H9 (cell line): ENCODE data around the gene GCSH. TPM values are rescaled to one million over a fixed set of nuclear protein-coding genes. Genes with fewer than 3 reads are reported as not detected.

ENCODE experiments used
- DNase-seq: peaks from one replicate; pipeline ENCODE4 v3.0.0-alpha.2; 2017
- H2AFZ ChIP-seq: one replicate; pipeline ENCODE4 v1.6.1; 2013; ENCODE audit warnings: mild to moderate bottlenecking, low read length, control low read depth, moderate library complexity
- H2AK5ac ChIP-seq: 2 replicates; pipeline ENCODE4 v1.6.1; 2013; ENCODE audit warnings: low read length, control low read depth, mixed read lengths; ENCODE audit not compliant: insufficient read length
- H2BK120ac ChIP-seq: one replicate; pipeline ENCODE4 v1.6.1; 2013; ENCODE audit warnings: low read depth, mild to moderate bottlenecking, low read length, control low read depth, inconsistent platforms; ENCODE audit not compliant: poor library complexity, severe bottlenecking
- H2BK12ac ChIP-seq: 2 replicates; pipeline ENCODE4 v1.6.1; 2013; ENCODE audit warnings: low read length, control low read depth, mixed read lengths, low read depth; ENCODE audit not compliant: insufficient read length
- H2BK15ac ChIP-seq: 2 replicates; pipeline ENCODE4 v1.6.1; 2013; ENCODE audit warnings: low read depth, low read length, control low read depth
- H2BK20ac ChIP-seq: one replicate; pipeline ENCODE4 v1.6.1; 2013; ENCODE audit warnings: low read depth, mild to moderate bottlenecking, low read length, control low read depth, inconsistent platforms; ENCODE audit not compliant: poor library complexity, severe bottlenecking
- H2BK5ac ChIP-seq: 2 replicates; pipeline ENCODE4 v1.6.1; 2013; ENCODE audit warnings: low read length, control low read depth, mixed read lengths; ENCODE audit not compliant: insufficient read length
- H3K14ac ChIP-seq: 2 replicates; pipeline ENCODE4 v1.6.1; 2013; ENCODE audit warnings: low read length, control low read depth; ENCODE audit not compliant: insufficient read depth
- H3K18ac ChIP-seq: 2 replicates; pipeline ENCODE4 v1.6.1; 2013; ENCODE audit warnings: low read depth, mild to moderate bottlenecking, mixed read lengths, low read length, control low read depth; ENCODE audit not compliant: insufficient read length
- H3K23ac ChIP-seq: 2 replicates; pipeline ENCODE4 v1.6.1; 2013; ENCODE audit warnings: low read length, control low read depth, mixed read lengths, low read depth; ENCODE audit not compliant: insufficient read length
- H3K23me2 ChIP-seq: 2 replicates; pipeline ENCODE4 v1.6.1; 2013; ENCODE audit warnings: low read depth, mild to moderate bottlenecking, mixed read lengths, low read length, control low read depth; ENCODE audit not compliant: insufficient read length, poor library complexity, severe bottlenecking
- H3K27ac ChIP-seq: 2 replicates; pipeline ENCODE4 v1.5.1; 2013; ENCODE audit warnings: low read length, control low read depth, mixed read lengths, low read depth; ENCODE audit not compliant: insufficient read length
- H3K27me3 ChIP-seq: 2 replicates; pipeline ENCODE4 v1.6.1; 2013; ENCODE audit warnings: low read length, control low read depth, inconsistent platforms; ENCODE audit not compliant: insufficient read depth
- H3K4ac ChIP-seq: 2 replicates; pipeline ENCODE4 v1.6.1; 2013; ENCODE audit warnings: low read depth, mild to moderate bottlenecking, control low read depth, inconsistent platforms, low read length, moderate library complexity
- H3K4me1 ChIP-seq: 2 replicates; pipeline ENCODE4 v1.6.1; 2013; ENCODE audit warnings: low read length, control low read depth, inconsistent platforms; ENCODE audit not compliant: insufficient read depth
- H3K4me2 ChIP-seq: 2 replicates; pipeline ENCODE4 v1.6.1; 2013; ENCODE audit warnings: low read length, control low read depth, mixed read lengths; ENCODE audit not compliant: insufficient read length, insufficient read depth
- H3K56ac ChIP-seq: 2 replicates; pipeline ENCODE4 v1.6.1; 2013; ENCODE audit warnings: low read depth, mild to moderate bottlenecking, mixed read lengths, low read length, control low read depth; ENCODE audit not compliant: insufficient read length
- H3K79me1 ChIP-seq: 2 replicates; pipeline ENCODE4 v1.6.1; 2013; ENCODE audit warnings: low read depth, mild to moderate bottlenecking, moderate library complexity, low read length, control low read depth, inconsistent platforms; ENCODE audit not compliant: insufficient read depth, poor library complexity, severe bottlenecking
- H3K79me2 ChIP-seq: 2 replicates; pipeline ENCODE4 v1.6.1; 2013; ENCODE audit warnings: low read length, control low read depth, inconsistent platforms; ENCODE audit not compliant: insufficient read depth
- H3K9ac ChIP-seq: 2 replicates; pipeline ENCODE4 v1.6.1; 2013; ENCODE audit warnings: low read length, control low read depth, mixed read lengths; ENCODE audit not compliant: insufficient read length; ENCODE audit errors: extremely low read depth
- H3K9me3 ChIP-seq: one replicate; pipeline ENCODE4 v1.6.1; 2013; ENCODE audit warnings: low read depth, low read length, inconsistent platforms; ENCODE audit not compliant: control insufficient read depth
- H3T11ph ChIP-seq: one replicate; pipeline ENCODE4 v1.6.1; 2013; ENCODE audit warnings: mild to moderate bottlenecking, low read length, control low read depth, inconsistent platforms
- H4K20me1 ChIP-seq: one replicate; pipeline ENCODE4 v1.6.1; 2013; ENCODE audit not compliant: control insufficient read depth, insufficient read length, insufficient read depth
- H4K5ac ChIP-seq: 2 replicates; pipeline ENCODE4 v1.6.1; 2013; ENCODE audit warnings: low read depth, mild to moderate bottlenecking, mixed read lengths, low read length, control low read depth; ENCODE audit not compliant: insufficient read length
- H4K8ac ChIP-seq: replicated peaks from 2 replicates; pipeline ENCODE4 v1.6.1; 2013; ENCODE audit warnings: low read length, control low read depth, mixed read lengths, low read depth; ENCODE audit not compliant: insufficient read length
- H4K91ac ChIP-seq: 2 replicates; pipeline ENCODE4 v1.6.1; 2013; ENCODE audit warnings: low read depth, mild to moderate bottlenecking, moderate library complexity, mixed read lengths, low read length, control low read depth; ENCODE audit not compliant: insufficient read length
- H3K27ac Mint-ChIP-seq, 3 experiments: 2 replicates in 2 of 3; 3 replicates in 1 of 3; pipeline ENCODE4 v1.8.0; 2020 to 2021; ENCODE audit warnings: mixed read lengths in 3 of 3, mild to moderate bottlenecking in 1 of 3, moderate library complexity in 1 of 3
- H3K27me3 Mint-ChIP-seq: 2 replicates; pipeline ENCODE4 v1.8.0; 2021; ENCODE audit warnings: low read depth, mild to moderate bottlenecking, moderate library complexity, mixed read lengths
- H3K36me3 Mint-ChIP-seq, 3 experiments: 2 replicates in 2 of 3; 3 replicates in 1 of 3; pipeline ENCODE4 v1.8.0; 2020 to 2021; ENCODE audit warnings: low read depth in 3 of 3, mixed read lengths in 3 of 3; ENCODE audit not compliant: insufficient read depth in 1 of 3
- H3K4me1 Mint-ChIP-seq, 2 experiments: 2 replicates each; pipeline ENCODE4 v1.8.0; 2020; ENCODE audit warnings: mixed read lengths in 2 of 2
- H3K4me3 Mint-ChIP-seq, 2 experiments: 2 replicates in 1 of 2; 3 replicates in 1 of 2; pipeline ENCODE4 v1.8.0; 2020 to 2021; ENCODE audit warnings: mild to moderate bottlenecking in 2 of 2, mixed read lengths in 2 of 2, moderate library complexity in 1 of 2
- H3K9me3 Mint-ChIP-seq, 2 experiments: 2 replicates in 1 of 2; 3 replicates in 1 of 2; pipeline ENCODE4 v1.8.0; 2020; ENCODE audit warnings: mild to moderate bottlenecking in 2 of 2, mixed read lengths in 2 of 2, moderate library complexity in 1 of 2
- WGBS: extraction: QIAGEN DNeasy Blood & Tissue Kit; methylation state at CpG from one replicate; pipeline ENCODE4 v1.1.7; 2013; ENCODE audit warnings: missing lambda C conversion rate, low lambda C conversion rate, mixed read lengths; ENCODE audit not compliant: insufficient read length; ENCODE audit errors: extremely low coverage; 5-methylcytosine and 5-hydroxymethylcytosine counted together
- total RNA-seq: library from RNA; stranded (reverse); gene quantifications from 2 replicates; pipeline ENCODE4 v1.2.1, GENCODE V29; 2021
- TF ChIP-seq, protein P1 (sequence below): fragments of 200-600 bp; sonication (generic); conservative IDR thresholded peaks from 3 replicates; pipeline ENCODE4 v1.8.0; 2021; ENCODE audit warnings: antibody characterized with exemption, mild to moderate bottlenecking

Gene GCSH
- total RNA-seq, 1 experiment from 2014 or later: 87.4 TPM

DNA sequence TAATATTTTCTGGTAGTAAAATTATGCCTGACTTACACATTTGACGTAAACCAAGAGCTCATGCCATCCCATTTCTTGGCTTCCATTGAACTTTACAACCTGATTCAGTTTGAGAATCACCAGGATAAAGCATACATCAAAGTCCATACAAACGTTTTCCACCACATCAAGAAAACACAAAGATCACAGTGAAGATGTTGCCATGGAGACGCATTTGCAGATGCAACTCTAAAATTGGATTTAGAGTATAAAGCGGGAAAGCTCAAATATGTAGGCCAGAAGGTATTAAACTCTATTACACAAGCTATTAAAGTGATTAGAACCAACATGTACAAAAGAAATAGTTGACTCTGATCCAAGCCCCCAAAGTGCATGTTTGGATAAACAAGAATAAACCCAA lies 29.5 kb downstream of the GCSH start:
- H2BK20ac ChIP-seq: no peak overlapping the region
- H4K8ac ChIP-seq: no peak overlapping the region
- no peak overlapping the region for H3T11ph ChIP-seq
- no peak overlapping the region for H3K27ac ChIP-seq
- no peak for DNase-seq
- no peak overlapping the region for H3K56ac ChIP-seq
- H3K27me3 Mint-ChIP-seq: no peaks in the 10 kb centered on the region; the same call in 1 of the 2 replicates
- no peaks in the 10 kb centered on the region for H3K79me2 ChIP-seq
- no peak overlapping the region for H3K18ac ChIP-seq
- H3K9me3 Mint-ChIP-seq: no peaks in the 10 kb centered on the region
- no peak overlapping the region for H3K9ac ChIP-seq
- H2BK120ac ChIP-seq: no peak overlapping the region
- no peak overlapping the region for H2BK5ac ChIP-seq
- TF ChIP-seq, protein P1, sequence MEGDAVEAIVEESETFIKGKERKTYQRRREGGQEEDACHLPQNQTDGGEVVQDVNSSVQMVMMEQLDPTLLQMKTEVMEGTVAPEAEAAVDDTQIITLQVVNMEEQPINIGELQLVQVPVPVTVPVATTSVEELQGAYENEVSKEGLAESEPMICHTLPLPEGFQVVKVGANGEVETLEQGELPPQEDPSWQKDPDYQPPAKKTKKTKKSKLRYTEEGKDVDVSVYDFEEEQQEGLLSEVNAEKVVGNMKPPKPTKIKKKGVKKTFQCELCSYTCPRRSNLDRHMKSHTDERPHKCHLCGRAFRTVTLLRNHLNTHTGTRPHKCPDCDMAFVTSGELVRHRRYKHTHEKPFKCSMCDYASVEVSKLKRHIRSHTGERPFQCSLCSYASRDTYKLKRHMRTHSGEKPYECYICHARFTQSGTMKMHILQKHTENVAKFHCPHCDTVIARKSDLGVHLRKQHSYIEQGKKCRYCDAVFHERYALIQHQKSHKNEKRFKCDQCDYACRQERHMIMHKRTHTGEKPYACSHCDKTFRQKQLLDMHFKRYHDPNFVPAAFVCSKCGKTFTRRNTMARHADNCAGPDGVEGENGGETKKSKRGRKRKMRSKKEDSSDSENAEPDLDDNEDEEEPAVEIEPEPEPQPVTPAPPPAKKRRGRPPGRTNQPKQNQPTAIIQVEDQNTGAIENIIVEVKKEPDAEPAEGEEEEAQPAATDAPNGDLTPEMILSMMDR: no peak
- H3K36me3 Mint-ChIP-seq: no peaks in the 10 kb centered on the region
- no peaks in the 10 kb centered on the region for H4K20me1 ChIP-seq
- H3K4me3 Mint-ChIP-seq: no peak overlapping the region
- WGBS: no CpG with 5 or more reads among the region's 4 CpGs
- H2BK12ac ChIP-seq: no peak overlapping the region
- no peaks in the 10 kb centered on the region for H3K27me3 ChIP-seq
- H3K4me1 Mint-ChIP-seq: peaks cover 5 to 11% of the 10 kb centered on the region in 2 experiments; a peak in 3 of 4 replicates
- H4K5ac ChIP-seq: no peak overlapping the region
- H3K9me3 ChIP-seq: no peaks in the 10 kb centered on the region
- no peak overlapping the region for H3K4me2 ChIP-seq
- no peak overlapping the region for H3K14ac ChIP-seq
- no peaks in the 10 kb centered on the region for H3K79me1 ChIP-seq
- no peaks in the 10 kb centered on the region for H3K23me2 ChIP-seq
- no peak overlapping the region for H2AK5ac ChIP-seq
- no peak overlapping the region for H3K27ac Mint-ChIP-seq
- H3K4ac ChIP-seq: no peak overlapping the region
- H3K4me1 ChIP-seq: no peaks in the 10 kb centered on the region
- H4K91ac ChIP-seq: no peak overlapping the region
- no peak overlapping the region for H3K23ac ChIP-seq
- no peak overlapping the region for H2BK15ac ChIP-seq
- no peak overlapping the region for H2AFZ ChIP-seq
